GM23338 (cell line): Measurements from ENCODE around the gene LNP1. TPM values are rescaled to one million over a fixed set of nuclear protein-coding genes. Genes with fewer than 3 reads are reported as not detected.

Source experiments
- ATAC-seq: fragments of 200-7000 bp; cut with Tn5 transposase; 3 replicates; pipeline ENCODE4 v1.9.1; 2020
- DNase-seq: peaks from one replicate; pipeline ENCODE4 v3.0.0-alpha.2; 2015; ENCODE audit warnings: low spot score
- H2AFZ ChIP-seq: fragments of 200-600 bp; sonication (generic); 2 replicates; pipeline ENCODE4 v1.8.0; 2016; ENCODE audit warnings: antibody characterized with exemption, mild to moderate bottlenecking, moderate library complexity
- H3F3A ChIP-seq: fragments of 200-600 bp; sonication (generic); replicated peaks from 2 replicates; pipeline ENCODE4 v1.8.0; 2017; ENCODE audit warnings: antibody characterized with exemption, mixed run types, low read depth
- H3K27ac ChIP-seq: fragments of 200-600 bp; sonication (generic); 2 replicates; pipeline ENCODE4 v1.6.1; 2016; ENCODE audit warnings: low read depth
- H3K27me3 ChIP-seq: fragments of 200-600 bp; sonication (generic); 2 replicates; pipeline ENCODE4 v1.8.0; 2016; ENCODE audit warnings: mild to moderate bottlenecking, mixed run types, moderate library complexity; ENCODE audit not compliant: insufficient read depth
- H3K36me3 ChIP-seq: fragments of 200-600 bp; sonication (generic); 2 replicates; pipeline ENCODE4 v1.8.0; 2016; ENCODE audit warnings: mild to moderate bottlenecking; ENCODE audit not compliant: insufficient read depth
- H3K4me1 ChIP-seq: fragments of 200-600 bp; sonication (generic); 2 replicates; pipeline ENCODE4 v1.8.0; 2016; ENCODE audit warnings: mild to moderate bottlenecking, moderate library complexity; ENCODE audit not compliant: insufficient read depth
- H3K4me2 ChIP-seq: fragments of 200-600 bp; sonication (generic); 2 replicates; pipeline ENCODE4 v1.7.1; 2017; ENCODE audit warnings: mixed run types
- H3K4me3 ChIP-seq: fragments of 200-600 bp; sonication (generic); 2 replicates; pipeline ENCODE4 v1.6.1; 2016; ENCODE audit warnings: mixed run types
- H3K79me2 ChIP-seq: fragments of 200-600 bp; sonication (generic); replicated peaks from 2 replicates; pipeline ENCODE4 v1.8.0; 2017; ENCODE audit warnings: mild to moderate bottlenecking; ENCODE audit not compliant: insufficient read depth
- H3K9me2 ChIP-seq: fragments of 200-600 bp; sonication (generic); 2 replicates; pipeline ENCODE4 v1.8.0; 2017; ENCODE audit not compliant: insufficient read depth
- H4K20me1 ChIP-seq: fragments of 200-600 bp; sonication (generic); replicated peaks from 2 replicates; pipeline ENCODE4 v1.8.0; 2017; ENCODE audit warnings: mild to moderate bottlenecking; ENCODE audit not compliant: insufficient read depth
- H3K27ac Mint-ChIP-seq: 2 replicates; pipeline ENCODE4 v1.8.0; 2020; ENCODE audit warnings: inconsistent platforms, mild to moderate bottlenecking, moderate library complexity, mixed read lengths
- H3K27me3 Mint-ChIP-seq: 3 replicates; pipeline ENCODE4 v1.8.0; 2022; ENCODE audit warnings: low read depth, mild to moderate bottlenecking, moderate library complexity, mixed read lengths, inconsistent platforms; ENCODE audit not compliant: insufficient read depth, poor library complexity
- H3K36me3 Mint-ChIP-seq: 3 replicates; pipeline ENCODE4 v1.8.0; 2021; ENCODE audit warnings: low read depth, mild to moderate bottlenecking, inconsistent platforms, moderate library complexity, mixed read lengths
- H3K4me1 Mint-ChIP-seq: 3 replicates; pipeline ENCODE4 v1.8.0; 2020; ENCODE audit warnings: mild to moderate bottlenecking, inconsistent platforms, mixed read lengths
- H3K4me3 Mint-ChIP-seq: 3 replicates; pipeline ENCODE4 v1.8.0; 2021; ENCODE audit warnings: moderate library complexity, mild to moderate bottlenecking, inconsistent platforms, mixed read lengths
- H3K9me3 Mint-ChIP-seq: 3 replicates; pipeline ENCODE4 v1.8.0; 2020; ENCODE audit warnings: moderate library complexity, mild to moderate bottlenecking, inconsistent platforms, mixed read lengths
- CREB1 ChIP-seq: fragments of 250-450 bp; sonication (Bioruptor Pico); IDR thresholded peaks from 2 replicates; pipeline ENCODE4 v1.5.0; 2020; ENCODE audit warnings: low read depth, mild to moderate bottlenecking, moderate library complexity
- ETS1 ChIP-seq: IDR thresholded peaks from 2 replicates; pipeline ENCODE4 v1.6.1; 2016; ENCODE audit warnings: antibody characterized with exemption
- EZH2 ChIP-seq: fragments of 200-600 bp; sonication (generic); IDR thresholded peaks from one replicate; pipeline ENCODE4 v1.8.0; 2017; ENCODE audit warnings: antibody characterized with exemption, mild to moderate bottlenecking, low read depth; ENCODE audit not compliant: unreplicated experiment
- EZH2phosphoT487 ChIP-seq: fragments of 200-600 bp; sonication (generic); IDR thresholded peaks from one replicate; pipeline ENCODE4 v1.8.1; 2018; ENCODE audit warnings: antibody characterized with exemption; ENCODE audit not compliant: unreplicated experiment
- JUNB ChIP-seq: IDR thresholded peaks from one replicate; pipeline ENCODE4 v1.6.1; 2016; ENCODE audit warnings: antibody characterized with exemption; ENCODE audit not compliant: unreplicated experiment
- NANOG ChIP-seq: IDR thresholded peaks from 2 replicates; pipeline ENCODE4 v1.6.1; 2016; ENCODE audit warnings: antibody characterized with exemption, borderline replicate concordance
- POLR2AphosphoS5 ChIP-seq: IDR thresholded peaks from 2 replicates; pipeline ENCODE4 v1.6.1; 2016; ENCODE audit warnings: antibody characterized with exemption, low read depth
- STAT1 ChIP-seq: IDR thresholded peaks from one replicate; pipeline ENCODE4 v1.6.1; 2016; ENCODE audit warnings: antibody characterized with exemption; ENCODE audit not compliant: unreplicated experiment
- ZNF114 ChIP-seq: fragments of 250-450 bp; sonication (Bioruptor Pico); IDR thresholded peaks from 2 replicates; pipeline ENCODE4 v1.5.0; 2020; ENCODE audit warnings: mild to moderate bottlenecking, moderate library complexity
- ZNF331 ChIP-seq: fragments of 250-450 bp; sonication (Bioruptor Pico); IDR thresholded peaks from 2 replicates; pipeline ENCODE4 v1.5.0; 2020; ENCODE audit warnings: low read depth, mild to moderate bottlenecking, moderate library complexity
- polyA plus RNA-seq: library from polyadenylated mRNA; unstranded; fragments of >200 nt; fragmentation: Nextera tagmentation; extraction: Ambion mirVana; gene quantifications from 2 replicates; pipeline ENCODE4 v1.2.1, GENCODE V29; 2016
- total RNA-seq: library from RNA; depleted of rRNA; stranded (reverse); fragments of >200 nt; shearing (Covaris generic); gene quantifications from 2 replicates; pipeline ENCODE4 v1.2.3, GENCODE V29; 2014
- TF ChIP-seq, protein P1 (sequence below): fragments of 250-450 bp; sonication (Bioruptor Pico); IDR thresholded peaks from 2 replicates; pipeline ENCODE4 v1.5.0; 2020; ENCODE audit warnings: mild to moderate bottlenecking, moderate library complexity
- TF ChIP-seq, protein P2 (sequence below), 2 experiments: fragments of 200-600 bp in 1 of 2; sonication (generic) in 1 of 2; conservative IDR thresholded peaks; 2 replicates each; pipeline versions ENCODE4 v1.5.1 to v1.6.1; 2016 to 2017; ENCODE audit warnings: antibody characterized with exemption in 2 of 2, low read depth in 2 of 2, mild to moderate bottlenecking in 2 of 2, moderate library complexity in 1 of 2
- TF ChIP-seq, protein P3 (sequence below): IDR thresholded peaks from one replicate; pipeline ENCODE4 v1.6.1; 2018; ENCODE audit warnings: antibody characterized with exemption; ENCODE audit not compliant: unreplicated experiment

LNP1 gene
- total and polyA plus RNA-seq, 2 experiments from 2014 or later, result 4.7 to 6.7 TPM

DNA sequence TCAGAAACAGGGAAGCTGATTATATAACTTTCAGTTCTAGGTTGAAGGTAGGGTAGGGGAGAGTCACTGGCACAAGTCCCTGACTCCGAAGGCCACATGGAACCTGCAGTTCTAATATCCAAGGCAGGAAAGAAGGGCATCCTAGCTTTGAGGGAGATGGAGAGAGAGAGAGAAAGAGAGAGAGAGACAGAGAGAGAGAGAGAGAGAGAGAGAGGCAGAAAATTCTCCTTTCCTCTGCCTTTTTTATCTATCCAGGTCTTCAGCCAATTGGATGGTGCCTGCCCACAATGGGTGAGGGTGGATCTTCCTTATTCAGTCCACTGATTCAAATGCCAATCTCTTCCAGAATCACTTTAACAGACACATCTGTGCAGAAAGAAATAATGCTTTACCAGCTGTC is 55.4 kb downstream of the LNP1 start:
- H4K20me1 ChIP-seq, result no peaks in the 10 kb centered on the region
- no peaks in the 10 kb centered on the region for H3K36me3 ChIP-seq
- H3K79me2 ChIP-seq, result no peaks in the 10 kb centered on the region
- Mint-ChIP-seq H3K36me3 (peaks cover 21% of the 10 kb centered on the region), H3K4me1 (peaks cover 2% of the 10 kb centered on the region; the same call in 1 of the 3 replicates), H3K27ac (no peak overlapping the region), H3K9me3 (peaks cover 12% of the 10 kb centered on the region; the same call in 1 of the 3 replicates), H3K4me3 (no peak overlapping the region), H3K27me3 (no peaks in the 10 kb centered on the region)
- H3K9me2 ChIP-seq, result no peaks in the 10 kb centered on the region
- H3K27ac ChIP-seq, result no peak overlapping the region
- no peak for DNase-seq
- H3K4me2 ChIP-seq, result no peak overlapping the region
- no peaks in the 10 kb centered on the region; the same call in 1 of the 2 replicates for H3K4me1 ChIP-seq
- ATAC-seq, result no peak
- H3K4me3 ChIP-seq, result no peak overlapping the region
- no peak overlapping the region for H2AFZ ChIP-seq
- no peaks in the 10 kb centered on the region for H3K27me3 ChIP-seq
- TF ChIP-seq ETS1 (no peak), ZNF331 (CRISPR knock-in tag) (no peak), POLR2AphosphoS5 (no peak), NANOG (no peak), EZH2phosphoT487 (no peak), EZH2 (no peak), JUNB (no peak), CREB1 (CRISPR knock-in tag) (no peak), STAT1 (no peak), ZNF114 (CRISPR knock-in tag) (no peak)
- TF ChIP-seq, protein P1, sequence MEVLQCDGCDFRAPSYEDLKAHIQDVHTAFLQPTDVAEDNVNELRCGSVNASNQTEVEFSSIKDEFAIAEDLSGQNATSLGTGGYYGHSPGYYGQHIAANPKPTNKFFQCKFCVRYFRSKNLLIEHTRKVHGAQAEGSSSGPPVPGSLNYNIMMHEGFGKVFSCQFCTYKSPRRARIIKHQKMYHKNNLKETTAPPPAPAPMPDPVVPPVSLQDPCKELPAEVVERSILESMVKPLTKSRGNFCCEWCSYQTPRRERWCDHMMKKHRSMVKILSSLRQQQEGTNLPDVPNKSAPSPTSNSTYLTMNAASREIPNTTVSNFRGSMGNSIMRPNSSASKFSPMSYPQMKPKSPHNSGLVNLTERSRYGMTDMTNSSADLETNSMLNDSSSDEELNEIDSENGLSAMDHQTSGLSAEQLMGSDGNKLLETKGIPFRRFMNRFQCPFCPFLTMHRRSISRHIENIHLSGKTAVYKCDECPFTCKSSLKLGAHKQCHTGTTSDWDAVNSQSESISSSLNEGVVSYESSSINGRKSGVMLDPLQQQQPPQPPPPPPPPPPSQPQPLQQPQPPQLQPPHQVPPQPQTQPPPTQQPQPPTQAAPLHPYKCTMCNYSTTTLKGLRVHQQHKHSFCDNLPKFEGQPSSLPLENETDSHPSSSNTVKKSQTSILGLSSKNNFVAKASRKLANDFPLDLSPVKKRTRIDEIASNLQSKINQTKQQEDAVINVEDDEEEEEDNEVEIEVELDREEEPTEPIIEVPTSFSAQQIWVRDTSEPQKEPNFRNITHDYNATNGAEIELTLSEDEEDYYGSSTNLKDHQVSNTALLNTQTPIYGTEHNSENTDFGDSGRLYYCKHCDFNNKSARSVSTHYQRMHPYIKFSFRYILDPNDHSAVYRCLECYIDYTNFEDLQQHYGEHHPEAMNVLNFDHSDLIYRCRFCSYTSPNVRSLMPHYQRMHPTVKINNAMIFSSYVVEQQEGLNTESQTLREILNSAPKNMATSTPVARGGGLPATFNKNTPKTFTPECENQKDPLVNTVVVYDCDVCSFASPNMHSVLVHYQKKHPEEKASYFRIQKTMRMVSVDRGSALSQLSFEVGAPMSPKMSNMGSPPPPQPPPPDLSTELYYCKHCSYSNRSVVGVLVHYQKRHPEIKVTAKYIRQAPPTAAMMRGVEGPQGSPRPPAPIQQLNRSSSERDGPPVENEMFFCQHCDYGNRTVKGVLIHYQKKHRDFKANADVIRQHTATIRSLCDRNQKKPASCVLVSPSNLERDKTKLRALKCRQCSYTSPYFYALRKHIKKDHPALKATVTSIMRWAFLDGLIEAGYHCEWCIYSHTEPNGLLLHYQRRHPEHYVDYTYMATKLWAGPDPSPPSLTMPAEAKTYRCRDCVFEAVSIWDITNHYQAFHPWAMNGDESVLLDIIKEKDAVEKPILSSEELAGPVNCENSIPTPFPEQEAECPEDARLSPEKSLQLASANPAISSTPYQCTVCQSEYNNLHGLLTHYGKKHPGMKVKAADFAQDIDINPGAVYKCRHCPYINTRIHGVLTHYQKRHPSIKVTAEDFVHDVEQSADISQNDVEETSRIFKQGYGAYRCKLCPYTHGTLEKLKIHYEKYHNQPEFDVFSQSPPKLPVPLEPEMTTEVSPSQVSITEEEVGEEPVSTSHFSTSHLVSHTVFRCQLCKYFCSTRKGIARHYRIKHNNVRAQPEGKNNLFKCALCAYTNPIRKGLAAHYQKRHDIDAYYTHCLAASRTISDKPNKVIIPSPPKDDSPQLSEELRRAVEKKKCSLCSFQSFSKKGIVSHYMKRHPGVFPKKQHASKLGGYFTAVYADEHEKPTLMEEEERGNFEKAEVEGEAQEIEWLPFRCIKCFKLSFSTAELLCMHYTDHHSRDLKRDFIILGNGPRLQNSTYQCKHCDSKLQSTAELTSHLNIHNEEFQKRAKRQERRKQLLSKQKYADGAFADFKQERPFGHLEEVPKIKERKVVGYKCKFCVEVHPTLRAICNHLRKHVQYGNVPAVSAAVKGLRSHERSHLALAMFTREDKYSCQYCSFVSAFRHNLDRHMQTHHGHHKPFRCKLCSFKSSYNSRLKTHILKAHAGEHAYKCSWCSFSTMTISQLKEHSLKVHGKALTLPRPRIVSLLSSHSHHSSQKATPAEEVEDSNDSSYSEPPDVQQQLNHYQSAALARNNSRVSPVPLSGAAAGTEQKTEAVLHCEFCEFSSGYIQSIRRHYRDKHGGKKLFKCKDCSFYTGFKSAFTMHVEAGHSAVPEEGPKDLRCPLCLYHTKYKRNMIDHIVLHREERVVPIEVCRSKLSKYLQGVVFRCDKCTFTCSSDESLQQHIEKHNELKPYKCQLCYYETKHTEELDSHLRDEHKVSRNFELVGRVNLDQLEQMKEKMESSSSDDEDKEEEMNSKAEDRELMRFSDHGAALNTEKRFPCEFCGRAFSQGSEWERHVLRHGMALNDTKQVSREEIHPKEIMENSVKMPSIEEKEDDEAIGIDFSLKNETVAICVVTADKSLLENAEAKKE, result no peak
- TF ChIP-seq, protein P2, sequence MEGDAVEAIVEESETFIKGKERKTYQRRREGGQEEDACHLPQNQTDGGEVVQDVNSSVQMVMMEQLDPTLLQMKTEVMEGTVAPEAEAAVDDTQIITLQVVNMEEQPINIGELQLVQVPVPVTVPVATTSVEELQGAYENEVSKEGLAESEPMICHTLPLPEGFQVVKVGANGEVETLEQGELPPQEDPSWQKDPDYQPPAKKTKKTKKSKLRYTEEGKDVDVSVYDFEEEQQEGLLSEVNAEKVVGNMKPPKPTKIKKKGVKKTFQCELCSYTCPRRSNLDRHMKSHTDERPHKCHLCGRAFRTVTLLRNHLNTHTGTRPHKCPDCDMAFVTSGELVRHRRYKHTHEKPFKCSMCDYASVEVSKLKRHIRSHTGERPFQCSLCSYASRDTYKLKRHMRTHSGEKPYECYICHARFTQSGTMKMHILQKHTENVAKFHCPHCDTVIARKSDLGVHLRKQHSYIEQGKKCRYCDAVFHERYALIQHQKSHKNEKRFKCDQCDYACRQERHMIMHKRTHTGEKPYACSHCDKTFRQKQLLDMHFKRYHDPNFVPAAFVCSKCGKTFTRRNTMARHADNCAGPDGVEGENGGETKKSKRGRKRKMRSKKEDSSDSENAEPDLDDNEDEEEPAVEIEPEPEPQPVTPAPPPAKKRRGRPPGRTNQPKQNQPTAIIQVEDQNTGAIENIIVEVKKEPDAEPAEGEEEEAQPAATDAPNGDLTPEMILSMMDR (conservative IDR thresholded peaks at IDR 0.05; ENCODE audit: low read depth in 2 of 2), result no peak
- TF ChIP-seq, protein P3, sequence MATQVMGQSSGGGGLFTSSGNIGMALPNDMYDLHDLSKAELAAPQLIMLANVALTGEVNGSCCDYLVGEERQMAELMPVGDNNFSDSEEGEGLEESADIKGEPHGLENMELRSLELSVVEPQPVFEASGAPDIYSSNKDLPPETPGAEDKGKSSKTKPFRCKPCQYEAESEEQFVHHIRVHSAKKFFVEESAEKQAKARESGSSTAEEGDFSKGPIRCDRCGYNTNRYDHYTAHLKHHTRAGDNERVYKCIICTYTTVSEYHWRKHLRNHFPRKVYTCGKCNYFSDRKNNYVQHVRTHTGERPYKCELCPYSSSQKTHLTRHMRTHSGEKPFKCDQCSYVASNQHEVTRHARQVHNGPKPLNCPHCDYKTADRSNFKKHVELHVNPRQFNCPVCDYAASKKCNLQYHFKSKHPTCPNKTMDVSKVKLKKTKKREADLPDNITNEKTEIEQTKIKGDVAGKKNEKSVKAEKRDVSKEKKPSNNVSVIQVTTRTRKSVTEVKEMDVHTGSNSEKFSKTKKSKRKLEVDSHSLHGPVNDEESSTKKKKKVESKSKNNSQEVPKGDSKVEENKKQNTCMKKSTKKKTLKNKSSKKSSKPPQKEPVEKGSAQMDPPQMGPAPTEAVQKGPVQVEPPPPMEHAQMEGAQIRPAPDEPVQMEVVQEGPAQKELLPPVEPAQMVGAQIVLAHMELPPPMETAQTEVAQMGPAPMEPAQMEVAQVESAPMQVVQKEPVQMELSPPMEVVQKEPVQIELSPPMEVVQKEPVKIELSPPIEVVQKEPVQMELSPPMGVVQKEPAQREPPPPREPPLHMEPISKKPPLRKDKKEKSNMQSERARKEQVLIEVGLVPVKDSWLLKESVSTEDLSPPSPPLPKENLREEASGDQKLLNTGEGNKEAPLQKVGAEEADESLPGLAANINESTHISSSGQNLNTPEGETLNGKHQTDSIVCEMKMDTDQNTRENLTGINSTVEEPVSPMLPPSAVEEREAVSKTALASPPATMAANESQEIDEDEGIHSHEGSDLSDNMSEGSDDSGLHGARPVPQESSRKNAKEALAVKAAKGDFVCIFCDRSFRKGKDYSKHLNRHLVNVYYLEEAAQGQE, result no peak
- no peaks in the 10 kb centered on the region for H3F3A ChIP-seq
